ENCODE results near the gene BRIP1. TPM values are rescaled to one million over a fixed set of nuclear protein-coding genes. Genes with fewer than 3 reads are reported as not detected.

The BRIP1 gene
- total and polyA plus RNA-seq, 2 experiments from 2014 or later, result 8.0 to 23.1 TPM

DNA sequence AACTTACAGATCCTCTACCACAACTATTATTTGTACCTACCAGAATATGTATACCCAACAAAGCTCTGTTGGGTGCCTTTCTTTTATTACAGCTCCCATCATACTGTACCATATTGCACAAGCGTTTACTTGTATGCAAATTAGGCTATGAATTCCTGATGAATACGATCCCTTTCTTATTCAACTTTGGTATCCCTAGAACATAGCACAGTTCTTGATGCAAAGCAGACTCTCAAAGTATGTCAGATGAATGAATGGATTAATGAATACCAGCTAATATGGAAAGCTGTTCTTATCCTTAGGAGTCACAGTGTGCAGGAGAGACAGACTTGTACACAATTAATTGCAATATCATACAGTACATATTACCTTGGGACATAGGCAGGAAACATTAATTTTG lies 192.6 kb downstream of the BRIP1 start:
- no peaks in the 10 kb centered on the region for H3K79me2 ChIP-seq (replicated peaks; ENCODE audit: insufficient read depth)
- Mint-ChIP-seq H3K4me3 (no peak overlapping the region), H3K36me3 (ENCODE audit: low read depth) (no peaks in the 10 kb centered on the region), H3K27me3 (ENCODE audit: insufficient read depth, low read depth, poor library complexity) (no peaks in the 10 kb centered on the region), H3K27ac (no peak overlapping the region), H3K4me1 (no peaks in the 10 kb centered on the region), H3K9me3 (peaks cover 7% of the 10 kb centered on the region; the same call in 1 of the 3 replicates)
- H3K9me2 ChIP-seq (ENCODE audit: insufficient read depth), result no peaks in the 10 kb centered on the region
- DNase-seq (ENCODE audit: low spot score) (no peak), ATAC-seq (no peak)
- no peak overlapping the region for H3K4me2 ChIP-seq
- TF ChIP-seq, protein P1, sequence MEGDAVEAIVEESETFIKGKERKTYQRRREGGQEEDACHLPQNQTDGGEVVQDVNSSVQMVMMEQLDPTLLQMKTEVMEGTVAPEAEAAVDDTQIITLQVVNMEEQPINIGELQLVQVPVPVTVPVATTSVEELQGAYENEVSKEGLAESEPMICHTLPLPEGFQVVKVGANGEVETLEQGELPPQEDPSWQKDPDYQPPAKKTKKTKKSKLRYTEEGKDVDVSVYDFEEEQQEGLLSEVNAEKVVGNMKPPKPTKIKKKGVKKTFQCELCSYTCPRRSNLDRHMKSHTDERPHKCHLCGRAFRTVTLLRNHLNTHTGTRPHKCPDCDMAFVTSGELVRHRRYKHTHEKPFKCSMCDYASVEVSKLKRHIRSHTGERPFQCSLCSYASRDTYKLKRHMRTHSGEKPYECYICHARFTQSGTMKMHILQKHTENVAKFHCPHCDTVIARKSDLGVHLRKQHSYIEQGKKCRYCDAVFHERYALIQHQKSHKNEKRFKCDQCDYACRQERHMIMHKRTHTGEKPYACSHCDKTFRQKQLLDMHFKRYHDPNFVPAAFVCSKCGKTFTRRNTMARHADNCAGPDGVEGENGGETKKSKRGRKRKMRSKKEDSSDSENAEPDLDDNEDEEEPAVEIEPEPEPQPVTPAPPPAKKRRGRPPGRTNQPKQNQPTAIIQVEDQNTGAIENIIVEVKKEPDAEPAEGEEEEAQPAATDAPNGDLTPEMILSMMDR (conservative IDR thresholded peaks at IDR 0.05; ENCODE audit: low read depth in 2 of 2), result no peak
- TF ChIP-seq NANOG (IDR thresholded peaks at IDR 0.05; ENCODE audit: borderline replicate concordance), result no peak
- TF ChIP-seq, protein P2, sequence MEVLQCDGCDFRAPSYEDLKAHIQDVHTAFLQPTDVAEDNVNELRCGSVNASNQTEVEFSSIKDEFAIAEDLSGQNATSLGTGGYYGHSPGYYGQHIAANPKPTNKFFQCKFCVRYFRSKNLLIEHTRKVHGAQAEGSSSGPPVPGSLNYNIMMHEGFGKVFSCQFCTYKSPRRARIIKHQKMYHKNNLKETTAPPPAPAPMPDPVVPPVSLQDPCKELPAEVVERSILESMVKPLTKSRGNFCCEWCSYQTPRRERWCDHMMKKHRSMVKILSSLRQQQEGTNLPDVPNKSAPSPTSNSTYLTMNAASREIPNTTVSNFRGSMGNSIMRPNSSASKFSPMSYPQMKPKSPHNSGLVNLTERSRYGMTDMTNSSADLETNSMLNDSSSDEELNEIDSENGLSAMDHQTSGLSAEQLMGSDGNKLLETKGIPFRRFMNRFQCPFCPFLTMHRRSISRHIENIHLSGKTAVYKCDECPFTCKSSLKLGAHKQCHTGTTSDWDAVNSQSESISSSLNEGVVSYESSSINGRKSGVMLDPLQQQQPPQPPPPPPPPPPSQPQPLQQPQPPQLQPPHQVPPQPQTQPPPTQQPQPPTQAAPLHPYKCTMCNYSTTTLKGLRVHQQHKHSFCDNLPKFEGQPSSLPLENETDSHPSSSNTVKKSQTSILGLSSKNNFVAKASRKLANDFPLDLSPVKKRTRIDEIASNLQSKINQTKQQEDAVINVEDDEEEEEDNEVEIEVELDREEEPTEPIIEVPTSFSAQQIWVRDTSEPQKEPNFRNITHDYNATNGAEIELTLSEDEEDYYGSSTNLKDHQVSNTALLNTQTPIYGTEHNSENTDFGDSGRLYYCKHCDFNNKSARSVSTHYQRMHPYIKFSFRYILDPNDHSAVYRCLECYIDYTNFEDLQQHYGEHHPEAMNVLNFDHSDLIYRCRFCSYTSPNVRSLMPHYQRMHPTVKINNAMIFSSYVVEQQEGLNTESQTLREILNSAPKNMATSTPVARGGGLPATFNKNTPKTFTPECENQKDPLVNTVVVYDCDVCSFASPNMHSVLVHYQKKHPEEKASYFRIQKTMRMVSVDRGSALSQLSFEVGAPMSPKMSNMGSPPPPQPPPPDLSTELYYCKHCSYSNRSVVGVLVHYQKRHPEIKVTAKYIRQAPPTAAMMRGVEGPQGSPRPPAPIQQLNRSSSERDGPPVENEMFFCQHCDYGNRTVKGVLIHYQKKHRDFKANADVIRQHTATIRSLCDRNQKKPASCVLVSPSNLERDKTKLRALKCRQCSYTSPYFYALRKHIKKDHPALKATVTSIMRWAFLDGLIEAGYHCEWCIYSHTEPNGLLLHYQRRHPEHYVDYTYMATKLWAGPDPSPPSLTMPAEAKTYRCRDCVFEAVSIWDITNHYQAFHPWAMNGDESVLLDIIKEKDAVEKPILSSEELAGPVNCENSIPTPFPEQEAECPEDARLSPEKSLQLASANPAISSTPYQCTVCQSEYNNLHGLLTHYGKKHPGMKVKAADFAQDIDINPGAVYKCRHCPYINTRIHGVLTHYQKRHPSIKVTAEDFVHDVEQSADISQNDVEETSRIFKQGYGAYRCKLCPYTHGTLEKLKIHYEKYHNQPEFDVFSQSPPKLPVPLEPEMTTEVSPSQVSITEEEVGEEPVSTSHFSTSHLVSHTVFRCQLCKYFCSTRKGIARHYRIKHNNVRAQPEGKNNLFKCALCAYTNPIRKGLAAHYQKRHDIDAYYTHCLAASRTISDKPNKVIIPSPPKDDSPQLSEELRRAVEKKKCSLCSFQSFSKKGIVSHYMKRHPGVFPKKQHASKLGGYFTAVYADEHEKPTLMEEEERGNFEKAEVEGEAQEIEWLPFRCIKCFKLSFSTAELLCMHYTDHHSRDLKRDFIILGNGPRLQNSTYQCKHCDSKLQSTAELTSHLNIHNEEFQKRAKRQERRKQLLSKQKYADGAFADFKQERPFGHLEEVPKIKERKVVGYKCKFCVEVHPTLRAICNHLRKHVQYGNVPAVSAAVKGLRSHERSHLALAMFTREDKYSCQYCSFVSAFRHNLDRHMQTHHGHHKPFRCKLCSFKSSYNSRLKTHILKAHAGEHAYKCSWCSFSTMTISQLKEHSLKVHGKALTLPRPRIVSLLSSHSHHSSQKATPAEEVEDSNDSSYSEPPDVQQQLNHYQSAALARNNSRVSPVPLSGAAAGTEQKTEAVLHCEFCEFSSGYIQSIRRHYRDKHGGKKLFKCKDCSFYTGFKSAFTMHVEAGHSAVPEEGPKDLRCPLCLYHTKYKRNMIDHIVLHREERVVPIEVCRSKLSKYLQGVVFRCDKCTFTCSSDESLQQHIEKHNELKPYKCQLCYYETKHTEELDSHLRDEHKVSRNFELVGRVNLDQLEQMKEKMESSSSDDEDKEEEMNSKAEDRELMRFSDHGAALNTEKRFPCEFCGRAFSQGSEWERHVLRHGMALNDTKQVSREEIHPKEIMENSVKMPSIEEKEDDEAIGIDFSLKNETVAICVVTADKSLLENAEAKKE (CRISPR knock-in tag; IDR thresholded peaks at IDR 0.05), result no peak
- TF ChIP-seq, protein P3, sequence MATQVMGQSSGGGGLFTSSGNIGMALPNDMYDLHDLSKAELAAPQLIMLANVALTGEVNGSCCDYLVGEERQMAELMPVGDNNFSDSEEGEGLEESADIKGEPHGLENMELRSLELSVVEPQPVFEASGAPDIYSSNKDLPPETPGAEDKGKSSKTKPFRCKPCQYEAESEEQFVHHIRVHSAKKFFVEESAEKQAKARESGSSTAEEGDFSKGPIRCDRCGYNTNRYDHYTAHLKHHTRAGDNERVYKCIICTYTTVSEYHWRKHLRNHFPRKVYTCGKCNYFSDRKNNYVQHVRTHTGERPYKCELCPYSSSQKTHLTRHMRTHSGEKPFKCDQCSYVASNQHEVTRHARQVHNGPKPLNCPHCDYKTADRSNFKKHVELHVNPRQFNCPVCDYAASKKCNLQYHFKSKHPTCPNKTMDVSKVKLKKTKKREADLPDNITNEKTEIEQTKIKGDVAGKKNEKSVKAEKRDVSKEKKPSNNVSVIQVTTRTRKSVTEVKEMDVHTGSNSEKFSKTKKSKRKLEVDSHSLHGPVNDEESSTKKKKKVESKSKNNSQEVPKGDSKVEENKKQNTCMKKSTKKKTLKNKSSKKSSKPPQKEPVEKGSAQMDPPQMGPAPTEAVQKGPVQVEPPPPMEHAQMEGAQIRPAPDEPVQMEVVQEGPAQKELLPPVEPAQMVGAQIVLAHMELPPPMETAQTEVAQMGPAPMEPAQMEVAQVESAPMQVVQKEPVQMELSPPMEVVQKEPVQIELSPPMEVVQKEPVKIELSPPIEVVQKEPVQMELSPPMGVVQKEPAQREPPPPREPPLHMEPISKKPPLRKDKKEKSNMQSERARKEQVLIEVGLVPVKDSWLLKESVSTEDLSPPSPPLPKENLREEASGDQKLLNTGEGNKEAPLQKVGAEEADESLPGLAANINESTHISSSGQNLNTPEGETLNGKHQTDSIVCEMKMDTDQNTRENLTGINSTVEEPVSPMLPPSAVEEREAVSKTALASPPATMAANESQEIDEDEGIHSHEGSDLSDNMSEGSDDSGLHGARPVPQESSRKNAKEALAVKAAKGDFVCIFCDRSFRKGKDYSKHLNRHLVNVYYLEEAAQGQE (IDR thresholded peaks at IDR 0.05; ENCODE audit: unreplicated experiment), result no peak
- no peak for TF ChIP-seq EZH2phosphoT487 (IDR thresholded peaks at IDR 0.05; ENCODE audit: unreplicated experiment)
- TF ChIP-seq STAT1 (IDR thresholded peaks at IDR 0.05; ENCODE audit: unreplicated experiment), result no peak
- no peak for TF ChIP-seq ZNF331 (CRISPR knock-in tag; IDR thresholded peaks at IDR 0.05; ENCODE audit: low read depth)
- TF ChIP-seq, protein P4, sequence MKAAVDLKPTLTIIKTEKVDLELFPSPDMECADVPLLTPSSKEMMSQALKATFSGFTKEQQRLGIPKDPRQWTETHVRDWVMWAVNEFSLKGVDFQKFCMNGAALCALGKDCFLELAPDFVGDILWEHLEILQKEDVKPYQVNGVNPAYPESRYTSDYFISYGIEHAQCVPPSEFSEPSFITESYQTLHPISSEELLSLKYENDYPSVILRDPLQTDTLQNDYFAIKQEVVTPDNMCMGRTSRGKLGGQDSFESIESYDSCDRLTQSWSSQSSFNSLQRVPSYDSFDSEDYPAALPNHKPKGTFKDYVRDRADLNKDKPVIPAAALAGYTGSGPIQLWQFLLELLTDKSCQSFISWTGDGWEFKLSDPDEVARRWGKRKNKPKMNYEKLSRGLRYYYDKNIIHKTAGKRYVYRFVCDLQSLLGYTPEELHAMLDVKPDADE (IDR thresholded peaks at IDR 0.05), result no peak
- no peak for TF ChIP-seq EZH2 (IDR thresholded peaks at IDR 0.05; ENCODE audit: low read depth, unreplicated experiment)
- TF ChIP-seq POLR2AphosphoS5 (IDR thresholded peaks at IDR 0.05; ENCODE audit: low read depth), result no peak
- TF ChIP-seq JUNB (IDR thresholded peaks at IDR 0.05; ENCODE audit: unreplicated experiment), result no peak
- no peak for TF ChIP-seq ZNF114 (CRISPR knock-in tag; IDR thresholded peaks at IDR 0.05)
- TF ChIP-seq CREB1 (CRISPR knock-in tag; IDR thresholded peaks at IDR 0.05; ENCODE audit: low read depth), result no peak
- H3K4me3 ChIP-seq, result no peak overlapping the region
- H3F3A ChIP-seq (replicated peaks; ENCODE audit: low read depth), result no peaks in the 10 kb centered on the region
- H2AFZ ChIP-seq, result no peak overlapping the region
- H3K36me3 ChIP-seq (ENCODE audit: insufficient read depth), result no peaks in the 10 kb centered on the region
- no peaks in the 10 kb centered on the region for H3K4me1 ChIP-seq (ENCODE audit: insufficient read depth)
- H3K27ac ChIP-seq (ENCODE audit: low read depth), result no peak overlapping the region
- H4K20me1 ChIP-seq (replicated peaks; ENCODE audit: insufficient read depth), result no peaks in the 10 kb centered on the region
- H3K27me3 ChIP-seq (ENCODE audit: insufficient read depth), result no peaks in the 10 kb centered on the region

Data from GM23338 (cell line).